CD4-positive, alpha-beta T cell treated with Interleukin-21 for 1 hour (primary cell): Measurements from ENCODE around the gene PHF5A.

ENCODE experiments used
- DNase-seq: peaks from one replicate; pipeline ENCODE4 v3.0.0-alpha.2; 2020

PHF5A gene

GRCh38 chr22:41468381-41469217 is at the start of gene PHF5A, which contains the start of gene ACO2:
Gene PHF5A, minus strand, starts transcription at chr22:41468692. Its CDS starts 39 bp downstream, at chr22:41468653.
Gene ACO2, plus strand, starts transcription at chr22:41469117. Its CDS starts 30 bp downstream, at chr22:41469147.
- peak; percentile 98 for DNase-seq

- DNase-seq: no peak
Measured at GRCh38 chr22:41518048-41518347, 49.5 kb upstream of the PHF5A start.

GRCh38 chr22:41517172-41518047 is 48.9 kb upstream of the PHF5A start:
- peak; percentile 41 for DNase-seq

GRCh38 chr22:41516462-41516861 is 48.0 kb upstream of the PHF5A start:
- DNase-seq: no peak

GRCh38 chr22:41513391-41513790 is 44.9 kb upstream of the PHF5A start:
- DNase-seq: no peak

GRCh38 chr22:41512421-41513194 is 44.1 kb upstream of the PHF5A start:
- DNase-seq: no peak

- DNase-seq: no peak
Measured at GRCh38 chr22:41511521-41511968, 43.1 kb upstream of the PHF5A start.

GRCh38 chr22:41508770-41509170 is 40.3 kb upstream of the PHF5A start:
- no peak for DNase-seq

GRCh38 chr22:41507330-41508063 is 39.0 kb upstream of the PHF5A start:
- no peak for DNase-seq

GRCh38 chr22:41505511-41506220 is 37.2 kb upstream of the PHF5A start:
- DNase-seq: no peak

- DNase-seq: no peak
Measured at GRCh38 chr22:41504816-41505215, 36.3 kb upstream of the PHF5A start.

GRCh38 chr22:41504397-41504796 is 35.9 kb upstream of the PHF5A start:
- DNase-seq: no peak

- peak; percentile 31 for DNase-seq
Measured at GRCh38 chr22:41501209-41501608, 32.7 kb upstream of the PHF5A start.

- no peak for DNase-seq
Measured at GRCh38 chr22:41500303-41500702, 31.8 kb upstream of the PHF5A start.

- no peak for DNase-seq
Measured at GRCh38 chr22:41499624-41500280, 31.3 kb upstream of the PHF5A start.

- no peak for DNase-seq
Measured at GRCh38 chr22:41498303-41498835, 29.9 kb upstream of the PHF5A start.

- no peak for DNase-seq
Measured at GRCh38 chr22:41491374-41492100, 23.0 kb upstream of the PHF5A start.

GRCh38 chr22:41488596-41489385 is 20.3 kb upstream of the PHF5A start:
- no peak for DNase-seq

- DNase-seq: no peak
Measured at GRCh38 chr22:41488076-41488475, 19.6 kb upstream of the PHF5A start.
